ENCODE data around the gene HDAC8.

HDAC8 gene

DNA sequence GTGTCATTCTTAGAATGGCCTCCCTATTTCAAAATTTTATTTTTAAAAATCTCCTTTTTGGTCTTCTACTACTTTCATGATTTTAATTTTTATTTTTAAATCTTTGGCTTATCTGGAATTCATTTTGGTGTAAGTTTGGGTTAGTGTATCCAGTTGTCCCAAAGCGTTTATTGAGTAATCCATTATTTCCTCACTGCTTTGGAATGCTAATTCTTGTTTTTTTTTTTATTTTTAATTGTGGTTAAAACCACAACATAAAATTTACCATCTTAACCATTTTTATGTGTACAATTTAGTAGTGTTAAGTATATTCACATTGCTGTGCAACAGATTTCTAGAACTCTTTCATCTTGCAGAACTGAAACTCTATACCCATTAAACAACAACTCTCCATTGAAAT lies 275.7 kb downstream of the HDAC8 start:
- H3K9ac ChIP-seq (ENCODE audit: low read length), result no peak overlapping the region
- H3K18ac ChIP-seq (ENCODE audit: low read depth in 1 of 2, low read length in 2 of 2), result no peak overlapping the region
- WGBS, result no CpG with 5 or more reads among the region's 1 CpG
- H3K79me1 ChIP-seq (replicated peaks; ENCODE audit: low read length, poor library complexity, severe bottlenecking), result no peaks in the 10 kb centered on the region
- no peak overlapping the region for H2AFZ ChIP-seq (ENCODE audit: low read depth, low read length)
- no peak overlapping the region for H3K4me2 ChIP-seq (ENCODE audit: low read length, poor library complexity, severe bottlenecking)
- no peaks in the 10 kb centered on the region for H3K36me3 ChIP-seq (ENCODE audit: control insufficient read depth in 1 of 2, insufficient read depth in 2 of 2, low read depth in 1 of 2, low read length in 2 of 2)
- H2BK5ac ChIP-seq (ENCODE audit: low read depth, low read length, poor library complexity, severe bottlenecking), result no peak overlapping the region
- no peak overlapping the region for H4K91ac ChIP-seq (ENCODE audit: low read length)
- no peak overlapping the region for H4K8ac ChIP-seq (ENCODE audit: low read length)
- H2BK120ac ChIP-seq (ENCODE audit: low read depth, low read length), result no peak overlapping the region
- H3K27me3 ChIP-seq (ENCODE audit: control insufficient read depth in 1 of 2, insufficient read depth in 1 of 2, low read length in 2 of 2), result peaks cover 42 to 76% of the 10 kb centered on the region in 2 experiments
- no peak overlapping the region for H3K27ac ChIP-seq (ENCODE audit: low read length, poor library complexity, severe bottlenecking)
- no peak overlapping the region for H3K14ac ChIP-seq (ENCODE audit: low read length in 2 of 2)
- no peak overlapping the region for H3K4ac ChIP-seq (ENCODE audit: low read depth in 1 of 2, low read length in 2 of 2)
- no peaks in the 10 kb centered on the region for H3K9me3 ChIP-seq (ENCODE audit: control insufficient read depth, low read length)
- H3K4me1 ChIP-seq (ENCODE audit: control insufficient read depth, insufficient read depth, low read depth, low read length), result no peaks in the 10 kb centered on the region
- H3K23ac ChIP-seq (ENCODE audit: low read length in 2 of 2), result no peak overlapping the region
- DNase-seq, result no peak
- H2AK5ac ChIP-seq (ENCODE audit: low read length, severe bottlenecking), result no peak overlapping the region
- no peak overlapping the region for H2BK12ac ChIP-seq (ENCODE audit: low read length in 2 of 2)
- no peak overlapping the region for H2BK15ac ChIP-seq (ENCODE audit: low read depth, poor library complexity, severe bottlenecking)
- no peak overlapping the region for H3K4me3 ChIP-seq (ENCODE audit: insufficient read depth in 1 of 2, low read depth in 1 of 2, low read length in 2 of 2)

DNA sequence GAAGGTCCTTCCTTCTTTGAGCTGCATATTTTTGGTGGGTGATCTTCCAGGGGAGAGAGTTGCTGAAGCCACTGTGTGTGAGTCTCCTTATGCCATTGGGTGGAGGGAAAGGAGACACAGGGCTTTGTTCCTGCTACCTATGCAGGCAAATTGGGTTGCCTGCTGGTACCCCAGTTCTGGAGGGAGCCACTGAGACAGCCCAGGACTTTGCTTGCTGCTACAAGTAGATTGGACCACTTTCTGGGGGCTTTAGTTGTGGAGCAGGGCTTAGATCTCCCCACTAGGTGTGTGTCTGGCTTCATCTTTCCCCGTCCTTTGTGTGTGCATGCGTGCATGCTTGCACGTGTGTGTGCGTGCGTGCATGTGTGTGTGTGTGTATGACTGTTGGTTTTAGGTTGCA lies 276.9 kb downstream of the HDAC8 start:
- no peak overlapping the region for H3K4ac ChIP-seq (ENCODE audit: low read depth in 1 of 2, low read length in 2 of 2)
- no peak overlapping the region for H4K8ac ChIP-seq (ENCODE audit: low read length)
- H3K4me3 ChIP-seq (ENCODE audit: insufficient read depth in 1 of 2, low read depth in 1 of 2, low read length in 2 of 2), result no peak overlapping the region

DNA sequence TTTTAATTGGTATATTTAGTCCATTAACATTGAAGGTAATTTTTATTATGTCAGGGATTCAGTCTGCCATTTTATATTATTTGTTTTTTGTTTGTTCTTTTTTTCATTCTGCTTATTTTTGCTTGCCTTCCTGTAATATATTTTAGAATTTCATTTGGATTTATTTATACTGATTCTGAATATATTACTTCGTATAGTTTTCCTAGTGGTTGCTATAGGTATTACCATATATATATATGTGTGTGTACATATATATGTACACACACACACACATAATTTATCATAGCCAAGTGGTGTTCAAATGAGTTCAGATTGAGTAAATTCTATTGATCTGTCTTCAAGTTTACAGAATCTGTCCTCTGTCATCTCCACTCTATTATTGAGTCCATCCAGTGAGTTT lies 278.1 kb downstream of the HDAC8 start:
- no peaks in the 10 kb centered on the region for H3K79me1 ChIP-seq (replicated peaks; ENCODE audit: low read length, poor library complexity, severe bottlenecking)
- no peak for DNase-seq
- H4K91ac ChIP-seq (ENCODE audit: low read length), result no peak overlapping the region
- no peak overlapping the region for H4K8ac ChIP-seq (ENCODE audit: low read length)
- H3K14ac ChIP-seq (ENCODE audit: low read length in 2 of 2), result no peak overlapping the region
- H3K4ac ChIP-seq (ENCODE audit: low read depth in 1 of 2, low read length in 2 of 2), result no peak overlapping the region
- no peak overlapping the region for H2BK15ac ChIP-seq (ENCODE audit: low read depth, poor library complexity, severe bottlenecking)
- no peak overlapping the region for H3K4me2 ChIP-seq (ENCODE audit: low read length, poor library complexity, severe bottlenecking)
- no peak overlapping the region for H3K9ac ChIP-seq (ENCODE audit: low read length)
- H3K27me3 ChIP-seq (ENCODE audit: control insufficient read depth in 1 of 2, insufficient read depth in 1 of 2, low read length in 2 of 2), result peaks cover 21 to 68% of the 10 kb centered on the region in 2 experiments
- no peak overlapping the region for H3K18ac ChIP-seq (ENCODE audit: low read depth in 1 of 2, low read length in 2 of 2)
- no peak overlapping the region for H2BK5ac ChIP-seq (ENCODE audit: low read depth, low read length, poor library complexity, severe bottlenecking)
- H3K4me3 ChIP-seq (ENCODE audit: insufficient read depth in 1 of 2, low read depth in 1 of 2, low read length in 2 of 2), result no peak overlapping the region
- H2BK120ac ChIP-seq (ENCODE audit: low read depth, low read length), result no peak overlapping the region
- H3K36me3 ChIP-seq (ENCODE audit: control insufficient read depth in 1 of 2, insufficient read depth in 2 of 2, low read depth in 1 of 2, low read length in 2 of 2), result no peaks in the 10 kb centered on the region
- WGBS, result no CpG with 5 or more reads among the region's 1 CpG
- no peak overlapping the region for H2AK5ac ChIP-seq (ENCODE audit: low read length, severe bottlenecking)
- no peak overlapping the region for H3K27ac ChIP-seq (ENCODE audit: low read length, poor library complexity, severe bottlenecking)
- H3K23ac ChIP-seq (ENCODE audit: low read length in 2 of 2), result no peak overlapping the region
- H3K4me1 ChIP-seq (ENCODE audit: control insufficient read depth, insufficient read depth, low read depth, low read length), result no peaks in the 10 kb centered on the region
- H2AFZ ChIP-seq (ENCODE audit: low read depth, low read length), result no peak overlapping the region
- H2BK12ac ChIP-seq (ENCODE audit: low read length in 2 of 2), result no peak overlapping the region
- no peaks in the 10 kb centered on the region for H3K9me3 ChIP-seq (ENCODE audit: control insufficient read depth, low read length)

More for the DNA sequence above, 276.9 kb downstream of the HDAC8 start:
- Histone ChIP-seq H3K9ac (ENCODE audit: low read length) (no peak overlapping the region), H2AFZ (ENCODE audit: low read depth, low read length) (no peak overlapping the region), H2BK12ac (ENCODE audit: low read length in 2 of 2) (no peak overlapping the region), H3K36me3 (ENCODE audit: control insufficient read depth in 1 of 2, insufficient read depth in 2 of 2, low read depth in 1 of 2, low read length in 2 of 2) (no peaks in the 10 kb centered on the region), H2AK5ac (ENCODE audit: low read length, severe bottlenecking) (no peak overlapping the region), H3K9me3 (ENCODE audit: control insufficient read depth, low read length) (no peaks in the 10 kb centered on the region), H3K27me3 (ENCODE audit: control insufficient read depth in 1 of 2, insufficient read depth in 1 of 2, low read length in 2 of 2) (peaks cover 30 to 70% of the 10 kb centered on the region in 2 experiments), H2BK5ac (ENCODE audit: low read depth, low read length, poor library complexity, severe bottlenecking) (no peak overlapping the region), H3K27ac (ENCODE audit: low read length, poor library complexity, severe bottlenecking) (no peak overlapping the region), H3K18ac (ENCODE audit: low read depth in 1 of 2, low read length in 2 of 2) (no peak overlapping the region), H2BK15ac (ENCODE audit: low read depth, poor library complexity, severe bottlenecking) (no peak overlapping the region), H3K4me1 (ENCODE audit: control insufficient read depth, insufficient read depth, low read depth, low read length) (no peaks in the 10 kb centered on the region), H4K91ac (ENCODE audit: low read length) (no peak overlapping the region), H3K4me2 (ENCODE audit: low read length, poor library complexity, severe bottlenecking) (no peak overlapping the region), H3K79me1 (replicated peaks; ENCODE audit: low read length, poor library complexity, severe bottlenecking) (no peaks in the 10 kb centered on the region), H3K14ac (ENCODE audit: low read length in 2 of 2) (no peak overlapping the region), H3K23ac (ENCODE audit: low read length in 2 of 2) (no peak overlapping the region), H2BK120ac (ENCODE audit: low read depth, low read length) (no peak overlapping the region)
- no peak for DNase-seq
- 100% methylated on average over 3 of the region's 5 CpGs for WGBS

DNA sequence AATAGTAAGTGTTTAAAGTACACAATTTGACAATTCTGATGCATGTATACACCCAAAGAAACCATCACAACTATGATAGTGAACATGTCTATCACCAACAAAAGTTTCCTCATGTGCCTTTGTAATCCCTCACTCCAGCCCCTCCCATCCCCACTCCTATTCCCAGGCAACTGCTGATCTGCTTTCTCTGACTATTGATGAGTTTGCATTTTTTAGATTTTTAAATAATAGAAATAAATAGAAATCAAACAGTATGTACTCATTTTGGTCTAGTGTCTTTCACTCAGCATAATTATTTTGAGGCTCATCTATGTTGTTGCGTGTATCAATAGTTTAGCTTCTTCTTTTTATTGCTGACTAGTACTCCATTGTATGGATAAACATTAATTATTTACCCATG lies 290.3 kb downstream of the HDAC8 start:
- no peak overlapping the region for H3K4ac ChIP-seq (ENCODE audit: low read depth in 1 of 2, low read length in 2 of 2)
- WGBS, result no CpG with 5 or more reads among the region's 1 CpG
- H2AK5ac ChIP-seq (ENCODE audit: low read length, severe bottlenecking), result no peak overlapping the region
- H2BK15ac ChIP-seq (ENCODE audit: low read depth, poor library complexity, severe bottlenecking), result no peak overlapping the region
- no peak overlapping the region for H3K27ac ChIP-seq (ENCODE audit: low read length, poor library complexity, severe bottlenecking)
- H3K18ac ChIP-seq (ENCODE audit: low read depth in 1 of 2, low read length in 2 of 2), result no peak overlapping the region
- no peak overlapping the region for H3K23ac ChIP-seq (ENCODE audit: low read length in 2 of 2)
- H3K79me1 ChIP-seq (replicated peaks; ENCODE audit: low read length, poor library complexity, severe bottlenecking), result no peaks in the 10 kb centered on the region
- H3K36me3 ChIP-seq (ENCODE audit: control insufficient read depth in 1 of 2, insufficient read depth in 2 of 2, low read depth in 1 of 2, low read length in 2 of 2), result no peaks in the 10 kb centered on the region
- peaks cover 0 to 30% of the 10 kb centered on the region in 2 experiments for H3K27me3 ChIP-seq (ENCODE audit: control insufficient read depth in 1 of 2, insufficient read depth in 1 of 2, low read length in 2 of 2)
- no peak overlapping the region for H2BK5ac ChIP-seq (ENCODE audit: low read depth, low read length, poor library complexity, severe bottlenecking)
- DNase-seq, result no peak
- H3K4me1 ChIP-seq (ENCODE audit: control insufficient read depth, insufficient read depth, low read depth, low read length), result no peaks in the 10 kb centered on the region
- H3K4me3 ChIP-seq (ENCODE audit: insufficient read depth in 1 of 2, low read depth in 1 of 2, low read length in 2 of 2), result no peak overlapping the region
- no peaks in the 10 kb centered on the region for H3K9me3 ChIP-seq (ENCODE audit: control insufficient read depth, low read length)
- H2AFZ ChIP-seq (ENCODE audit: low read depth, low read length), result no peak overlapping the region
- H3K4me2 ChIP-seq (ENCODE audit: low read length, poor library complexity, severe bottlenecking), result no peak overlapping the region
- H3K14ac ChIP-seq (ENCODE audit: low read length in 2 of 2), result no peak overlapping the region
- H2BK12ac ChIP-seq (ENCODE audit: low read length in 2 of 2), result no peak overlapping the region
- H4K8ac ChIP-seq (ENCODE audit: low read length), result no peak overlapping the region
- no peak overlapping the region for H2BK120ac ChIP-seq (ENCODE audit: low read depth, low read length)
- H4K91ac ChIP-seq (ENCODE audit: low read length), result no peak overlapping the region
- H3K9ac ChIP-seq (ENCODE audit: low read length), result no peak overlapping the region

Measured in mesenchymal stem cell (in vitro differentiated cells and primary cell).